Ovary (tissue), 9 donors: Measurements from ENCODE around the gene CITED4. TPM values are rescaled to one million over a fixed set of nuclear protein-coding genes. Genes with fewer than 3 reads are reported as not detected.

Source experiments
- DNase-seq, 5 donors: peaks; one replicate each; pipeline ENCODE4 v3.0.0-alpha.2; 2019 to 2020
- H3K27ac ChIP-seq, 2 donors: fragments of 200-600 bp; one replicate each; pipeline versions ENCODE4 v1.5.1 to v1.8.0; 2019 to 2022
- H3K27me3 ChIP-seq: fragments of 200-600 bp; one replicate; pipeline ENCODE4 v1.8.0; 2022
- H3K36me3 ChIP-seq: fragments of 200-600 bp; sonication (generic); one replicate; pipeline ENCODE4 v1.5.1; 2019
- H3K4me1 ChIP-seq: one replicate; pipeline ENCODE4 v1.8.1; 2013; ENCODE audit warnings: mild to moderate bottlenecking, moderate library complexity; ENCODE audit not compliant: insufficient read depth
- H3K4me3 ChIP-seq: fragments of 200-600 bp; sonication (generic); one replicate; pipeline ENCODE4 v1.5.1; 2017
- H3K9me3 ChIP-seq, 2 donors: fragments of 200-600 bp in 1 of 2; sonication (generic) in 1 of 2; one replicate each; pipeline versions ENCODE4 v1.5.1 to v1.8.1; 2013 to 2019; ENCODE audit warnings: mild to moderate bottlenecking in 1 of 2, moderate library complexity in 1 of 2
- CTCF ChIP-seq, 3 donors: fragments of 450-650 bp in 2 of 3; fragments of 200-600 bp in 1 of 3; IDR thresholded peaks; one replicate each; pipeline versions ENCODE4 v1.5.1 to v1.8.0; 2016 to 2022; ENCODE audit warnings: antibody characterized with exemption in 3 of 3, mild to moderate bottlenecking in 1 of 3
- EP300 ChIP-seq: sonication (generic); formaldehyde crosslinking; IDR thresholded peaks from one replicate; pipeline ENCODE4 v1.6.1; 2017; ENCODE audit warnings: antibody characterized with exemption
- POLR2A ChIP-seq: fragments of 450-650 bp; IDR thresholded peaks from one replicate; pipeline ENCODE4 v1.6.1; 2017; ENCODE audit warnings: antibody characterized with exemption, mild to moderate bottlenecking, moderate library complexity
- WGBS, 3 donors: extraction: QIAGEN DNeasy Blood & Tissue Kit in 1 of 3; methylation state at CpG; one replicate each; pipeline versions ENCODE4 v1.1.5 to v1.1.7; 2013 to 2017; 5-methylcytosine and 5-hydroxymethylcytosine counted together
- intact Hi-C, 4 donors: fragments of 100-400 bp; cut with DNase I; formaldehyde crosslinking; loops; one replicate each; pipeline versions ENCODE4 v1.11.0 to v1.15.1; 2022 to 2023
- polyA plus RNA-seq, 2 donors: library from polyadenylated mRNA; stranded (reverse); fragments of 200-250 nt in 1 of 2; fragments of 350-450 nt in 1 of 2; fragmentation: Illumina TruSeq in 1 of 2; extraction: RNeasy Lipid Tissue Mini Kit (QIAGEN cat#74804) in 1 of 2; gene quantifications; one replicate each; pipeline ENCODE4 v1.2.3, GENCODE V29; 2013 to 2014
- total RNA-seq, 7 donors: library from RNA; depleted of rRNA in 2 of 7; stranded (reverse); fragments of >200 nt in 2 of 7; fragmentation: NEBNext Ultra II Directional in 3 of 7; extraction: Animal tissue kit (Norgen Biotek cat#: 25700) in 3 of 7; gene quantifications; one replicate each; pipeline versions ENCODE4 v1.1.0 to v1.2.4, GENCODE V29; 2016 to 2023
- donor health status: DM: no; HTN: no; CAD: no; lungs with moderate emphysema.
- donor health status: DM: no; HTN: no; CAD: no.
- donor health status: Bipolar disorder and iron deficiency.
- donor health status: DM: yes; HTN: yes; CAD: no.
- donor health status: DM: no; HTN: no; CAD: no.
- donor health status: DM: yes; HTN: yes; CAD: no.

Gene CITED4
- total and polyA plus RNA-seq, 9 donors = 0.75 to 149 (median 24.2) TPM

DNA sequence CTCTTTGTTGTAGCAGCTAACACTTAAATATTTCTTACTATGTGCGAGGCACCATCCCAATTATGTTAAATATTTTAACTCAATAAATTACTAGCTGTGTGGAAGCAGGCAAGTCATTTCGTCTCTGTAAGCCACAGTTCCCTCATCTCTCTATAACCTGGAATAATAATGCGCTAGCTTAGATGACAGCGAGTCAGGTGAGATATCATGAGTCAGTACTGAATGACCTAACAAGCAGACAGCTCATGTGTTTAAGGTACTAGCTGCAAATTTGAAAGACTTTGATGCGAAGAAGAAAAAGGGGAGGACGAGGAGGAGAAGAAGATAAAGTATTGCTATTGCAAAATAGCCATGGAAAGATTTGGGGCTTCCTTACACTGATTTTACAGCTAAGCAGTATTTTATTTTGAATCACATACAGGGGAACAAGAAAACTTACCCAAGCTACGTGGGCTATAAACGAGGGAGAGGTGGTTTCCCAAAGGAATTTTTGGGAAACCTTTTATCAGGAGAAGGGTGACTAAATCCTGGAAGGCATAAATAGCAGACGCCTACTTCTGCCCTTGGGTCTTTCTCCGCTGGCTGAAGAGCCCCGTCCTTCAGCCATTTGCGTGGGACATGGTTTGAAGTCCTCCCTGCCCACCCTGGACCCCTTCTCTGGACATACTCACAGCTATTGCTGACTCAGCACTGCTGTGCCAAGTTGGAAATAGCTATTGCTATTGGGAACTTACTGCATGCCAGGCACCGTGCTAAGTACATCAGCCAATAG lies 8.9 kb downstream of the CITED4 start:
- H3K27me3 ChIP-seq = no peaks in the 10 kb centered on the region
- H3K4me1 ChIP-seq = no peaks in the 10 kb centered on the region
- no peak for DNase-seq
- no peak overlapping the region for H3K4me3 ChIP-seq
- H3K9me3 ChIP-seq = no peaks in the 10 kb centered on the region
- TF ChIP-seq POLR2A = no peak
- TF ChIP-seq CTCF (IDR thresholded peaks at IDR 0.05) = no peak
- TF ChIP-seq EP300 = no peak
- 41 to 43% (median 43%) methylated on average over 13 of the region's 13 CpGs for WGBS, 3 donors
- no peak overlapping the region for H3K27ac ChIP-seq
- intact Hi-C loops = loop anchor here in 2 of 4 donors (5.0 kb wide), 3 partner anchors 81 to 149 kb away; no protein-coding TSS in a partner anchor
- H3K36me3 ChIP-seq = no peaks in the 10 kb centered on the region

- no peak for TF ChIP-seq POLR2A
- TF ChIP-seq EP300 = no peak
- no peak for TF ChIP-seq CTCF (IDR thresholded peaks at IDR 0.05)
- Histone ChIP-seq H3K36me3 (no peaks in the 10 kb centered on the region), H3K4me1 (no peaks in the 10 kb centered on the region), H3K4me3 (no peak overlapping the region), H3K27ac (no peak overlapping the region), H3K9me3 (no peaks in the 10 kb centered on the region), H3K27me3 (no peaks in the 10 kb centered on the region)
- no peak for DNase-seq
- intact Hi-C loops = loop anchor here in 2 of 4 donors (5.0 kb wide), 3 partner anchors 79 to 151 kb away; no protein-coding TSS in a partner anchor
- 90 to 93% (median 92%) methylated on average over 6 of the region's 6 CpGs for WGBS, 3 donors
Measured at GRCh38 chr1:40851643-40852042, 10.5 kb downstream of the CITED4 start.

DNA sequence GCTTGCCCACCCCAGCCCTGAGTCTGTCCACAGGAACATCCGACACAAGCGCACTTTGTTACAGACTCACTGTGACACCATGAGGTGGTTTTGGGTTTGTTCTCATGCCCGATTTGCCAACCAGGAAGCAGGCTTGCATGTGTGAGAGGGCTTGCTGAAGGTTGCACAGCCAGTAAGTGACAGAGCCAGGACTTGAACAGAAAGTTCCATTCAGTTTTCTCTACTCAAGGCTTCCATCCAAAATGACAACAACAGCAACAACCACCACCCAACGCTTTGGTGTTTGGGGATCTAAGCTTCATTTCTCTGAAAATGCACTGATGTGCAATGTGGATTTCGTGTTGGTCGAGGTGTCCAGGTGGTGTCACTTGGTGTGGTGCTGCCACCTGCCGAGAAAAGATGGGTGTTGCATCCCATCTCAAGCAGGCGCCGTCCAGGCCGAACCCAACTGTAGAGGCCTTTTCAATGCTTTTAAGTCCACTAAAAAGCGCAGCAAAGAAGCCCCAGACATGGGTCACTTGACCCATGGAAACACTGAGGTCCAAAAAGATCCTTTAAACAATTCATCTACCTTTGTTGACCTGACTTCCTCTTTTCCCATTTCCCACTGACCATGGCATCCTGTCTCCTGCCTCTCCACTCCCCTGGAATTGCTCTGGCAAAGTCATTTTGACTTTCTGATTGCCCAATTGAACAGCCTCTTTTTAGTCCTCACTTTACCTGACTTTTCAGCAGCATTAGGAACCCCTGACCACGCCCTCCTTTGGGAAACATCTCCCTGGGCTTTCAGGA lies 12.2 kb downstream of the CITED4 start:
- Histone ChIP-seq H3K36me3 (no peaks in the 10 kb centered on the region), H3K27me3 (no peaks in the 10 kb centered on the region), H3K27ac (no peak overlapping the region), H3K4me3 (no peak overlapping the region), H3K9me3 (no peaks in the 10 kb centered on the region), H3K4me1 (no peaks in the 10 kb centered on the region)
- DNase-seq = peak; percentile 64 to 80 (median 75)
- peak; percentile 81 to 83 (median 83) for TF ChIP-seq CTCF (IDR thresholded peaks at IDR 0.05)
- TF ChIP-seq POLR2A = no peak
- TF ChIP-seq EP300 = no peak
- intact Hi-C loops = loop anchor here in 3 of 4 donors (2.0 to 10.0 kb wide), 7 partner anchors 65 to 255 kb away; partner anchors contain the start of gene KCNQ4 (in 1 of the 3)
- 20 to 28% (median 24%) methylated on average over 12 of the region's 12 CpGs for WGBS, 3 donors

DNA sequence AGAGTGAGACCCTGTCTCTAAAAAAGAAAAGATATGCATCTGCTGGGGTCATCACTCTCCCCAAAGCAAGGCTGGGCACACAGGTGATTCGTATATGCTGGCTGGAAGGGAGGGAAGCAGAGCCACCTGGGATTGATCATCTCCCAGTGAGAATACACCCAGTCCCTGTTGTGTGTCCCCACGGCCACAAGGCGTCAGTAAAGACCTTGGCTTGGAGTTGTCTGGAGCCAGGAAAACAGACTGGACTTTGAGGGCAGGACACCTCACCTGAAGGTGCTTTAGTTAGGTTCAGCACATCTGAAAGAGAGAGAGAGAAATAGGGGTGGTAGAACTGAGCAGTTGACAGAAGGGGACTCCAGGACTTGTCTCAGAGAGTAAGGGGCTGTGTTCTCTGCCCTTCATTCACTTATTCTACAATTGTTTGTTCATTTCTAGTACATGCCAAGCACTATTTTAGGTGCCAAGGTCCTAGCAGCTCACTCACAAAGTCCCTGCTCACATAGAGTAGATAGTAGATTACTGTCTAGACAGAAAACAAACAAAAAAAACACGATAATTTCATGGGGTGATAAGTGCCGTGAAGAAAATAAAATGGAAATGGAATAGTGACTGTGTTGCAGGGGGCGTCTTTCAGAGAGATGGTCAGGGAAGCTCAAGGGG lies 13.5 kb downstream of the CITED4 start:
- 44 to 47% (median 46%) methylated on average over 6 of the region's 6 CpGs for WGBS, 3 donors
- Histone ChIP-seq H3K9me3 (no peaks in the 10 kb centered on the region), H3K36me3 (no peaks in the 10 kb centered on the region), H3K4me3 (no peak overlapping the region), H3K27me3 (no peaks in the 10 kb centered on the region), H3K4me1 (no peaks in the 10 kb centered on the region), H3K27ac (no peak overlapping the region)
- TF ChIP-seq CTCF (IDR thresholded peaks at IDR 0.05) (peak; percentile 45 to 73 (median 61)), POLR2A (no peak)
- peak; percentile 48 to 67 (median 63) for DNase-seq
- intact Hi-C loops = loop anchor here in 3 of 4 donors (2.0 to 10.0 kb wide), 5 partner anchors 64 to 254 kb away; partner anchors contain the start of gene KCNQ4 (in 1 of the 3)
